Measurements from ENCODE around the gene DNAJC7. TPM values are rescaled to one million over a fixed set of nuclear protein-coding genes. Genes with fewer than 3 reads are reported as not detected.

The DNAJC7 gene
- total and polyA plus RNA-seq, 4 donors, result 66.2 to 89.3 (median 83.0) TPM

DNA sequence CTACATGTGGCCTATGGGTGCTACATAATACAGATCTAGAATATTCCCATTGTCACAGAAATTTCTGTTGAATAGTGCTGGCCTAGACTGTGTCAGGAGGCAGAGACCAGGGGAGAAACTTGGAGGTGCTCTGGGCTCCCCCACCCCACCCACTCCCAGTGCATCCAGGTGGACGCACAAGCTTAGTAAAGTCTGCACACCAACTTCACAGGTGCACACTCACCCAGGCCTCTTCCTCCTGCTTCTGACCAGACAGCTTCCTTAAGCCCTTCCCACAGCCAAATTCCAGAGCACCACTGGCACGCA lies 58.3 kb downstream of the DNAJC7 start:
- DNase-seq (no peak), ATAC-seq (ENCODE audit: insufficient read depth, low FRiP score) (no peak)
- Histone ChIP-seq H3K9ac (ENCODE audit: insufficient read depth in 1 of 2, low read length in 2 of 2) (no peak overlapping the region), H3K36me3 (ENCODE audit: control insufficient read depth in 4 of 4, insufficient read depth in 4 of 4, low read length in 4 of 4) (no peaks in the 10 kb centered on the region), H3K4me3 (no peak overlapping the region), H3K4me1 (ENCODE audit: control insufficient read depth in 5 of 5, insufficient read depth in 5 of 5, low read length in 5 of 5) (peaks cover 0 to 10% (median 0%) of the 10 kb centered on the region in 5 donors), H3K9me3 (ENCODE audit: control insufficient read depth in 4 of 4, insufficient read depth in 3 of 4, low read length in 3 of 4) (no peaks in the 10 kb centered on the region), H3K27me3 (ENCODE audit: control insufficient read depth in 3 of 3, insufficient read depth in 3 of 3, low read length in 2 of 3) (no peaks in the 10 kb centered on the region), H3K27ac (ENCODE audit: low read depth in 1 of 2, low read length in 1 of 2) (no peak overlapping the region)
- 45 to 64% methylated on average over 2 of the region's 2 CpGs for WGBS, 2 donors
- TF ChIP-seq, protein P1, sequence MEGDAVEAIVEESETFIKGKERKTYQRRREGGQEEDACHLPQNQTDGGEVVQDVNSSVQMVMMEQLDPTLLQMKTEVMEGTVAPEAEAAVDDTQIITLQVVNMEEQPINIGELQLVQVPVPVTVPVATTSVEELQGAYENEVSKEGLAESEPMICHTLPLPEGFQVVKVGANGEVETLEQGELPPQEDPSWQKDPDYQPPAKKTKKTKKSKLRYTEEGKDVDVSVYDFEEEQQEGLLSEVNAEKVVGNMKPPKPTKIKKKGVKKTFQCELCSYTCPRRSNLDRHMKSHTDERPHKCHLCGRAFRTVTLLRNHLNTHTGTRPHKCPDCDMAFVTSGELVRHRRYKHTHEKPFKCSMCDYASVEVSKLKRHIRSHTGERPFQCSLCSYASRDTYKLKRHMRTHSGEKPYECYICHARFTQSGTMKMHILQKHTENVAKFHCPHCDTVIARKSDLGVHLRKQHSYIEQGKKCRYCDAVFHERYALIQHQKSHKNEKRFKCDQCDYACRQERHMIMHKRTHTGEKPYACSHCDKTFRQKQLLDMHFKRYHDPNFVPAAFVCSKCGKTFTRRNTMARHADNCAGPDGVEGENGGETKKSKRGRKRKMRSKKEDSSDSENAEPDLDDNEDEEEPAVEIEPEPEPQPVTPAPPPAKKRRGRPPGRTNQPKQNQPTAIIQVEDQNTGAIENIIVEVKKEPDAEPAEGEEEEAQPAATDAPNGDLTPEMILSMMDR (IDR thresholded peaks at IDR 0.05; ENCODE audit: control extremely low read depth, extremely low read depth), result no peak

DNA sequence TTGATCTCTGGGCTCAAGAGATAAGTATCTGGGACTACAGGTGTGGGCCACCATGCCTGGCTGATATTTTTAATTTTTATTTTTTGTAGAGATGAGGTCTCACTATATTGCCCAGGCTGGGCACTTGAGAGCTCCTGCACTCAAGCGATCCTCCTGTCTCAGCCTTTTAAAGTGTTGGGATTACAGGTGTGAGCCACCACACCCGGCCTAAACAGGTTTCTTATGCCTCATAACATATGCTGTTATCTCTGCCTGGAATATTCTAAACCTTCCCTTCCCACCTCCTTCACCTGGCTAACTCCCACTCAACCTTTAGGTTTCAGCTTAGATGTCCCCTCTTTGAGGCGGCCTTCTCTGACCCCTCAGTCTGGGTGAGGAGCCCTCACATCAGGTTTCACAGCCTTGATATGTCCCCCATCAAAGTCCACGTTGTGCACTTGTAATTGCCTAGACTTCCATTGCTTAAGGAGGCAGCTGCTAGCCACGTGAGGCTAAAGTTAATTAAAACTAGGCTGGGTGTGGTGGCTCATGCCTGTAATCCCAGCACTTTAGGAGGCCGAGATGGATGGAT lies 59.3 kb downstream of the DNAJC7 start:
- TF ChIP-seq, protein P1 (IDR thresholded peaks at IDR 0.05; ENCODE audit: control extremely low read depth, extremely low read depth), result no peak

DNA sequence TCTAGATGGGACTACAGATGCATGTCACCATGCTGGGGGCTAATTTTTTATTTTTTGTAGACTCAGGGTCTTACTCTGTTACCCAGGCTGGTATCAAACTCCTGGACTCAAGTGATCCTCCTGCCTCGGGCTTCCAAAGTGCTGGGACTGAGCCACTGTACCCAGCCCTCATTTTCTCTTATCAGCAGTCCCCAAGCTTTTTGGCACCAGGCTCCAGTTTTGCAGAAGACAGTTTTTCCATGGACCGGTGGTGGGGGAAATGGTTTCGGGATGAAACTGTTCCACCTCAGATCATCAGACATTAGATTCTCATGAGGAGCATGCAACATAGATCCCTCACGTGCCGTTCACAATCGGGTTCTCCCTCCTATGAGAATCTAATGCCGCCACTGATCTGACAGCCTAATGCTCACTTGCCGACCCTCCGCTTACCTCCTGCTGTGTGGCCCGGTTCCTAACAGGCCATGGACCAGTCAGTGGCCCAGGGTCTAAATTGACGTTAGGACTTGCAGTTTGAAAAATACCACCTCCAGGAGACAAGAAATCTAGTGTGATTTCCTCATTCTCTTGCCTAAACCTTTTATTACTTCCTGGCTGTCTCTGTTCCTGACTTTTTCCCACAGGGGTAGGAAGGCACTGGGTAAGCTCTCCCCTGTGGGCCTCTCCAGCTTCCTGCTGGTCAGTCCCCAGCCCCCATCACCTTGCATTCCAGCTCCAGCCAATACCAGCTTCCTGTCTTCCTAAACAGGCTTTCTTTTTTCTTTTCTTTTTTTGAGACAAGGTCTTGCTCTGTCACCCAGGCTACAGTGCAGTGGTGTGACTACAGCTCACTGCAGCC lies 60.0 kb downstream of the DNAJC7 start:
- Histone ChIP-seq H3K9ac (ENCODE audit: insufficient read depth in 1 of 2, low read length in 2 of 2) (no peak overlapping the region), H3K9me3 (ENCODE audit: control insufficient read depth in 4 of 4, insufficient read depth in 3 of 4, low read length in 3 of 4) (no peaks in the 10 kb centered on the region), H3K36me3 (ENCODE audit: control insufficient read depth in 4 of 4, insufficient read depth in 4 of 4, low read length in 4 of 4) (peaks cover 0 to 1% (median 0%) of the 10 kb centered on the region in 4 donors), H3K4me3 (no peak overlapping the region), H3K4me1 (ENCODE audit: control insufficient read depth in 5 of 5, insufficient read depth in 5 of 5, low read length in 5 of 5) (peaks cover 0 to 6% (median 0%) of the 10 kb centered on the region in 5 donors), H3K27me3 (ENCODE audit: control insufficient read depth in 3 of 3, insufficient read depth in 3 of 3, low read length in 2 of 3) (no peaks in the 10 kb centered on the region), H3K27ac (ENCODE audit: low read depth in 1 of 2, low read length in 1 of 2) (no peak overlapping the region)
- DNase-seq, result peak in 1 of 3 donors; percentile 11
- 60 to 70% methylated on average over 11 of the region's 11 CpGs for WGBS, 2 donors
- TF ChIP-seq, protein P1 (IDR thresholded peaks at IDR 0.05; ENCODE audit: control extremely low read depth, extremely low read depth), result no peak
- no peak for ATAC-seq (ENCODE audit: insufficient read depth, low FRiP score)

More for the DNA sequence above, 59.3 kb downstream of the DNAJC7 start:
- Histone ChIP-seq H3K9me3 (ENCODE audit: control insufficient read depth in 4 of 4, insufficient read depth in 3 of 4, low read length in 3 of 4) (no peaks in the 10 kb centered on the region), H3K4me3 (no peak overlapping the region), H3K36me3 (ENCODE audit: control insufficient read depth in 4 of 4, insufficient read depth in 4 of 4, low read length in 4 of 4) (no peaks in the 10 kb centered on the region), H3K27ac (ENCODE audit: low read depth in 1 of 2, low read length in 1 of 2) (no peak overlapping the region), H3K9ac (ENCODE audit: insufficient read depth in 1 of 2, low read length in 2 of 2) (no peak overlapping the region), H3K4me1 (ENCODE audit: control insufficient read depth in 5 of 5, insufficient read depth in 5 of 5, low read length in 5 of 5) (peaks cover 0 to 10% (median 0%) of the 10 kb centered on the region in 5 donors), H3K27me3 (ENCODE audit: control insufficient read depth in 3 of 3, insufficient read depth in 3 of 3, low read length in 2 of 3) (no peaks in the 10 kb centered on the region)
- DNase-seq (no peak), ATAC-seq (ENCODE audit: insufficient read depth, low FRiP score) (no peak)
- 88 to 89% methylated on average over 6 of the region's 6 CpGs for WGBS, 2 donors

All from lung (tissue), 12 donors.